ENCODE results near the gene RGS9.

- TF ChIP-seq ZNF547 (CRISPR knock-in tag; IDR thresholded peaks at IDR 0.05), result no peak
- no peak for TF ChIP-seq ZNF367 (CRISPR knock-in tag; IDR thresholded peaks at IDR 0.05; ENCODE audit: borderline replicate concordance)
- TF ChIP-seq YY1 (IDR thresholded peaks at IDR 0.05; ENCODE audit: insufficient read depth, insufficient replicate concordance, low read depth, low read length), result no peak
- no peak for TF ChIP-seq CTCF (CRISPR knock-in tag; IDR thresholded peaks at IDR 0.05)
- no peak for TF ChIP-seq U2AF1 (optimal IDR thresholded peaks at IDR 0.05; ENCODE audit: low read depth, low read length)
- TF ChIP-seq ZNF883 (CRISPR knock-in tag; IDR thresholded peaks at IDR 0.05; ENCODE audit: not compliant biosample characterization), result no peak
- TF ChIP-seq ARID5B (CRISPR knock-in tag; IDR thresholded peaks at IDR 0.05), result no peak
- no peak for TF ChIP-seq ZNF589 (CRISPR knock-in tag; conservative IDR thresholded peaks at IDR 0.05)
- no peak for TF ChIP-seq SRSF9 (IDR thresholded peaks at IDR 0.05; ENCODE audit: borderline replicate concordance, insufficient read depth, low read depth, low read length, poor library complexity, severe bottlenecking)
- no peak for TF ChIP-seq NR3C1 (CRISPR knock-in tag; IDR thresholded peaks at IDR 0.05)
- no peak for TF ChIP-seq ZZZ3 (CRISPR knock-in tag; IDR thresholded peaks at IDR 0.05; ENCODE audit: borderline replicate concordance)
- no peak for TF ChIP-seq ZNF740 (CRISPR knock-in tag; IDR thresholded peaks at IDR 0.05)
Measured at GRCh38 chr17:65184235-65184959, 47.2 kb downstream of the RGS9 start.

All from HepG2 (cell line).